G401 (cell line): ENCODE data around the gene ADGRL3. TPM values are rescaled to one million over a fixed set of nuclear protein-coding genes. Genes with fewer than 3 reads are reported as not detected.
A peak's percentile ranks its signal among the peaks of the same experiment; 100 is the strongest.

Experiments
- DNase-seq: peaks from one replicate; pipeline ENCODE4 v3.0.0-alpha.2; 2015; ENCODE audit warnings: low spot score
- in situ Hi-C: cut with HindIII; loops from 2 replicates; pipeline ENCODE4 v1.10.0; 2016; ENCODE audit warnings: low sequenced_read_pairs, mixed read lengths
- total RNA-seq: library from RNA; depleted of rRNA; stranded (reverse); fragments of >200 nt; shearing (Covaris generic); gene quantifications from 2 replicates; pipeline ENCODE4 v1.2.3, GENCODE V29; 2014

The ADGRL3 gene
- total RNA-seq, 1 experiment from 2014 or later, result not detected

GRCh38 chr4:61517144-61517543 lies 317.0 kb downstream of the ADGRL3 start:
- no peak for DNase-seq
- in situ Hi-C loops, result no loop called here

DNA sequence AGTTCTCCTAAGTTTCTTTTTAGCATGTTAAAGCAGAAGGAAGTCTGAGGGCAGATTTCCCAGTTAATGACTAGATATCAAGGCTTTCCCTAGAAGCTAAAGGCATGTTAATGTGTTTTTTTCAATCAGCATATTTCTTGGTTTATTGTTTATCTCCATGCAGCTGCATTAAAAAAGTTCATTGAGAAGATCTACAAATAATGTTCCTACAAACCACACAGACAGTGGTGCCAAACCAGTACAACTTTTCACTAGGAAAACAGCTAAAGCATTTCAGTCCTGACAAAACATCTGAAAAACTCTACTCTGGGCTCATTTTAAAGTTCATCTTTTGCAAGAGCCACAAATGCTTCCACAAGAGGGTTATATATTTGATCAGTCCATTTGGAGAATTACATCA lies 320.0 kb downstream of the ADGRL3 start:
- in situ Hi-C loops, result no loop called here
- DNase-seq, result no peak

DNA sequence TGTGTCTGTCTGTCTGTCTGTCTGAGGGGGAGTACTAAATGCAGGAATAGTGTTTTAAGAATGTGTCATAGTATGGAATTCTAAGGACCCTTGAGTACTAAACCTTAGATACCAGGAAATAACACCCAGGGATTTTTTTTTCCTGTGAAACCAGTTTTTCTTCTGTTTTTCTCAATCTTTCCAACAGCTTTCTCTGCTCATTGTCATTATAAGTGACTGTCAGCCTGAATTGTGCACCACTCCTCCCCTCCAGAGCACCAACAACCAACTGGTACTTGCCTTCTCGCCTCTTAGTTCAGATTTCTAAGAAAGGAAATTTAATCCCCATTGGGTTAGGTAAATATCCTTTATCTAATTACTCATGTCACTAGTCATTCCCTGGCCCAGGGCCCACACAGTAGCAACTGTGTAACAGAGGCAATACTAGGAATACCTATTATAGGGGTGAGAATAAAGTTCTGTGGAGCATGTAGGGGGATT lies 320.6 kb downstream of the ADGRL3 start:
- in situ Hi-C loops, result no loop called here
- DNase-seq, result no peak

GRCh38 chr4:61521451-61521850 lies 321.3 kb downstream of the ADGRL3 start:
- in situ Hi-C loops, result no loop called here
- DNase-seq, result no peak

GRCh38 chr4:61522312-61522711 lies 322.2 kb downstream of the ADGRL3 start:
- in situ Hi-C loops, result no loop called here
- no peak for DNase-seq

DNA sequence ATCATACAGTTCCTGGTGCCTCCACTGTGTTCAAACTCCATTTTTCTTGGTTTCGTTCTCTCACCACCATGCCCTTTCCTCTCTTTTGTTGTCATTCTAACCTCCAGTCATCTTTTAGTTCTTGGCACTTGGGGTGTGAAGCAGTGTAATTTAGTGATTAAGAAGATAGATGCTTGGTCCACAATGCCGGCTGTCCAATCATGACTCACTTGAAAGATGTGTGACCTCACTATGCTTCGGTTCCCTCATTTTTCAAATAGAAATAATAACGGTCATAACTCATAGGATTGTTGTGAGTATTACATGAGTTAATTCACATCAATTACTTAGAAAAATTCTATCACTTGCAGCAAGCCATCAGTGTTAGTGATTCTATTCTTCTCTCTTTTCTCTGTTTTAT lies 327.8 kb downstream of the ADGRL3 start:
- no peak for DNase-seq
- in situ Hi-C loops, result no loop called here

DNA sequence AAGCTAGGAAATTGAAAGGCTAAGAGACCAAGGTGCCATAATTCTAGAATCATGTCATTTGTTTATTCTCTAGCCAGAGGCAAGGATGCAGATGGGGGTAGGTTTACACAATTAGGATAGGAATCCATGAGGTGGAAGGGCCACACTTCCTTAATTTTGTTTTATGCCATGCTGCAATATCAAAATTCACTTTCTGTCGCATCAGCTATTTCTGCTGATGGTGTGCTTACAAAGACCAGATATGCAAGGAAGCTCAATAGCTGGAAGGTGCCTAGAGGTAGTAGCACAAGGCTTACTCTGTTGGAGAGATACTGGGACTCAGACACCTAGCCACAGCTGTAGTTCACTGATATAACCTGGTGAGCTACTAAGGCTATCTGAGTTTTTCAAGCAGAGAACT lies 328.5 kb downstream of the ADGRL3 start:
- no peak for DNase-seq
- in situ Hi-C loops, result no loop called here

DNA sequence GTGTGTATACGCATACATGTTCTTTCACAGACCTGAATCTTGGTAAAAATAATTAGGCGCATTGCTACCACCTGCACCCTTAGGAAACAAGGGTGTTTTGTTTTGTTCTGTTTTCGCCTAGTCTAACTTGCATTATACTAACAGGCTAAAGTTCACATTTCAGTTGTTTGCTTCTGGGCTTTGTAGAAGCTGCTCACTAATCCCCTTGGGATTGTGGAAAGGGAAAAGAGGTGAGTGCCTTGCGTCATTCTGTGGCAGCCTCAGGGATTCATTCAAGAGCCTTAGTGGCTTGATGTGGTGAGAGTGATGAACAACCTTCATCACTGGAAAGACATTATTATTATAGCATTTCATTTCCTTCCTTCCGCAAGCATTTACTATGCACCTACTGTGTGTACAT lies 331.1 kb downstream of the ADGRL3 start:
- DNase-seq, result no peak
- in situ Hi-C loops, result no loop called here

DNA sequence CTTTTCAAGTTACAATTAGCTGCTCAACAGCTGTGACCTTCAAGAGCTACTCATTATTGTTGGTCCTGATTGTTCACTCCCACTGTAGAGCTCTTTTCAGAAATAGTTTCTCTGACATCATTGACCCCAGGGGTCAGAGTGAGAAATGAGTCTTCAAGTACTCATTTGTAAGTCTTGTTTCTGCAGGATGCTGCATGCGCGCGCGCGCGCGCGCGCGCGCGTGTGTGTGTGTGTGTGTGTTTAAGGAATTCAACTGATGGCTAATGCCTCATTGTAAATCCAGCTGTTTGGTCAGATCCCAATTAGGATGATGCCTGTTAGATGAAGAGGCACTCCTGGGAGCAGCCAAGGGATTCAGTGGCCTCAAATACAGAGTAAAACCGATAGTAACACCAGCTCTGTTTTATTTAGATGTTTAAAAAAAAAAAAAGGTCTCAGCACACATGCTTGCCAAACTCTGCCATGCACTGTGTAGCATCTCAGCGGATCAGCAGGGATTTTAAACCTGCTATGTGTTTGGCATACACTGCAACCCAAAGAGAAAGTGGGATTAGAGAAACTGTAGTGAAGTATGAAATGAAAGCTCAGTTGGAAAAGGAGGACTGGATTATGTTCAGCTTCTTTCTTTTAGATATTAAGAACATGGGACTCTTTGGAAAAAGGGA lies 332.3 kb downstream of the ADGRL3 start:
- in situ Hi-C loops, result no loop called here
- DNase-seq, result peak; percentile 33

DNA sequence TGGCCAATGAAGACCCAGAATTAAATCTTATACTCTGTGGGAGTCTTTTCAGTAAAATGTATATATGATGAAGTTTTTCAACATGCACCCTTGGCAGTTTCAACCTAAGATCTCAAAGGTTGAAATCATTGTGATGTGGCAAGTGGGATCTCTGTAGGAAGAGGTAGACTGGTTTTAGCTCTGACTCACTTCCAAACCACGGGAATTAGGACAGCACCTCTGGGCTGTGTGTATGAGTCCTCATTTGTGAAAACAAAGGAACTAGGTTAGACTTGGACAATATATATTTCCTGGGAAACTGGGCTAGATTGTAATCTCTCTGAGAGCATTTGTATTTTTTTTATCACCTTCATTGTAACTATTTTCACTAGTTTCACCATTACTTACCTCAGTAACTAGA lies 333.0 kb downstream of the ADGRL3 start:
- DNase-seq, result no peak
- in situ Hi-C loops, result no loop called here

- DNase-seq, result no peak
- in situ Hi-C loops, result no loop called here
These were observed 340.8 kb downstream of the ADGRL3 start for GRCh38 chr4:61540944-61541343.

DNA sequence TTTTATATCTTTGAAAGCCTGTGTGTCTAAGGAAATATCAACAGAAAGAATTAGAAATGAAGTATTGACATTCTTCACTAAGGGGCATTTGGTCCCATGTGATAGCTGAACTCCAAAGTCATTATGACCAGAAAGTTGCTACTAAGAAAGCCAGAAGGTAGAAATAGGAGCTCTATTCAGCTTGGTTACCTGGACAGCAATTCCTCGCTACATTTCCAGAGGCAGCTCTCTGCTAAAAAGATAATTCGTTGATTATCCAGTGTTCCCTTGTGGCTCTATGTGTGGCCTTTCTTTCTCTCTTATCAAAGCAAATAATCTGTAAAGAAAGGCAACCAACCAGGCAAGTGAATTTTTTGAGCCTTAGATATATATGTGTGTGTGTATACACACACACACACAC lies 341.3 kb downstream of the ADGRL3 start:
- no peak for DNase-seq
- in situ Hi-C loops, result no loop called here

DNA sequence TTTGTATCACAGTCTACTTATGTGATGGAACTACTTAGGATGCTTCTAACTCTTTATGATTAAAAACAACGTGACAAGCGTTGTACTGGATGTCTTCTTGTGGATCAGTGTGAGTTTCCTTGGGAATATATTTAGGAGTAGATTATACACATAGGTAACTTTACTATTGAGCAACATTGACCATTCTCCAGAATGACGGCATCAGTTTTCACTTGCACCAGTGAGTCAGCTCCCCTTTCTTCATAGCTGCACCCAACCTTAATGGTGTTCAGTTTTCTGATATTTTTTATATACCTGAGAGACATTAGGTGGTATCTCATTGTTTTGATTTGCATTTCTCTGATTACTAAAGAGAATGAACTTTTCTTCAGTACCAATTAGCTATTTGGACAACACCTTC lies 343.9 kb downstream of the ADGRL3 start:
- no peak for DNase-seq
- in situ Hi-C loops, result no loop called here

GRCh38 chr4:61545902-61546480 lies 345.9 kb downstream of the ADGRL3 start:
- DNase-seq, result no peak
- in situ Hi-C loops, result no loop called here

DNA sequence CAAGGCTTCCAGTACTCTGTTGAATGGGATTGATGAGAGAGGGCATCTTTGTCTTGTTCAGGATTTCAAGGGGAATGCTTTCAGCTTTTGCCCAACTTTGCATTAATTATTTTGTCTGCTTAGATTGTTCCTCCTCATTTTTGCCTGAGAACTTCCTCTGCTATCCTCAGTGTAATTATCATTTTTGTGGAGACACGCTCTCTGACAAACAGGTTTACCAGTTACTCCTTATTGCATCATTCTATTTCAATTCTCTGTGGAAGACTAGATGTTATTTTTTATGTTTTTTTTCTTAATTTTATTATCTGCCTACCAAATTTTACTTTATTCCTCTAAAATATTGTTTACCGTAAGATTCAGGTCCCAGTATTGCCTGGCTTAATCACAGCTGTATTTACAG lies 349.2 kb downstream of the ADGRL3 start:
- in situ Hi-C loops, result no loop called here
- no peak for DNase-seq

DNA sequence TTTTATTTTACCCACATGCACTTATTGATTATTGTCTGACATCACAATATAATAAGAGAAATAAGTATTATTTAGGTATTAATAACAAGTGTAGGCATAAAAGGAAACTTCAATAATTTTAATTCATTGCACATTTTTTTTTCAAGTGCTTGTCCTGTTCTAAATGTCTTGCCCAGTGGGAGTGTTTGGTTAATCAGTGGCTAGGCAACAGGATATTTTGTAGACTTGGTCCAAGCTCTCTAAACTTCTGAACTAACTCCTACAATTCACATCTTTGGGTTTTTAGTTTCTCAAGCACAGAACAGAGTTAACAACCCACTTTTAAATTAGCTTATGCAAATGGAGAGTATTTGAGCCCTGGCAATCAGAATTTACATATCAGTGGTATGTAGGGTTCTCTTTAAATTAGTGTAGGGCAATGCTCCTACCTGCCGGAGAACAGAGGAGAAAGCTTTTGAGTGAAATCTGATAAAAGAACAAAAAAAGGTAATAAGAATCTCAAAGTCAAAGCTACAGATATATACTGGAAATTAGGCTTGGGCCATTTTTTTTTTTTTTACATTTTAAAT lies 353.5 kb downstream of the ADGRL3 start:
- in situ Hi-C loops, result no loop called here
- DNase-seq, result no peak

DNA sequence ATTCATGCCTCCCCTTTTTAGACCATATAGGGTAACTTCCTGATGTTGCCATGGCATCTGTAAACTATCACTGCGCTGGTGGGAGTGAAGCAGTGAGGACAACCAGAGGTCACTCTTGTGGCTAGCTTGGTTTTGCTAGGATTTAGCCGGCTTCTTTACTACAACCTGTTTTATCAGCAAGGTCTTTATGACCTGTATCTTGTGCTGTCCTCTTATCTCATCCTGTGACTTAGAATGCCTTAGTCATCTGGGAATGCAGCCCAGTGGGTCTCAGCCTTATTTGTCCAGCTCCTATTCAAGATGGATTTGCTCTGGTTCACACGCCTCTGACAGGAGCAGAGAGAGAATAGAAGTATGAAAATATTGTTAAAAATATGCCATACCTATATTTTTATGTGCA lies 355.7 kb downstream of the ADGRL3 start:
- in situ Hi-C loops, result no loop called here
- no peak for DNase-seq

GRCh38 chr4:61556277-61556676 lies 356.2 kb downstream of the ADGRL3 start:
- in situ Hi-C loops, result no loop called here
- DNase-seq, result no peak

DNA sequence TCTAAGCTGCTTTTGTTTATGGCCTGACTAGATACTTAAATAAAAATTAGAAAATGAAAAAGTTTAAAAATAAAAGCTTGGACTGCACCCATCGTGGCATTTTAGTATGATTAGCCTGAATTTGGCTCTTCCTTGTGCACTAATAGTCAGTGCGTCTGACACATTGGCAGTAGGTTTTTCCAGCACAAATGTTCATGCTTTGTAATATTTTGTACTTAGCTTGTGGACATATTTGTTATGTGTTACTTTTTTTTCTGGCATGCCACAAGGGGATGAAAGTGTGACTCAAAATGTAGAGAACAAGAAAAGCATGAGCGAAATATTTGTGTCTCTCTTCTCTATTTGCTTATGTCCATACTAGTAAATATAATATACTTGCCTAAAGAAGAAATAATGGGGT lies 359.3 kb downstream of the ADGRL3 start:
- DNase-seq, result peak; percentile 13
- in situ Hi-C loops, result no loop called here

- DNase-seq, result no peak
- in situ Hi-C loops, result no loop called here
These were observed 360.9 kb downstream of the ADGRL3 start for GRCh38 chr4:61561028-61561427.
